GM19043 (cell line): ENCODE data around the gene TEX48.

Experiments used
- ATAC-seq: cut with Tn5 transposase; IDR thresholded peaks from one replicate; pipeline ENCODE4 v1.9.1; 2021; ENCODE audit warnings: low read depth; ENCODE audit not compliant: unreplicated experiment

Gene TEX48

DNA sequence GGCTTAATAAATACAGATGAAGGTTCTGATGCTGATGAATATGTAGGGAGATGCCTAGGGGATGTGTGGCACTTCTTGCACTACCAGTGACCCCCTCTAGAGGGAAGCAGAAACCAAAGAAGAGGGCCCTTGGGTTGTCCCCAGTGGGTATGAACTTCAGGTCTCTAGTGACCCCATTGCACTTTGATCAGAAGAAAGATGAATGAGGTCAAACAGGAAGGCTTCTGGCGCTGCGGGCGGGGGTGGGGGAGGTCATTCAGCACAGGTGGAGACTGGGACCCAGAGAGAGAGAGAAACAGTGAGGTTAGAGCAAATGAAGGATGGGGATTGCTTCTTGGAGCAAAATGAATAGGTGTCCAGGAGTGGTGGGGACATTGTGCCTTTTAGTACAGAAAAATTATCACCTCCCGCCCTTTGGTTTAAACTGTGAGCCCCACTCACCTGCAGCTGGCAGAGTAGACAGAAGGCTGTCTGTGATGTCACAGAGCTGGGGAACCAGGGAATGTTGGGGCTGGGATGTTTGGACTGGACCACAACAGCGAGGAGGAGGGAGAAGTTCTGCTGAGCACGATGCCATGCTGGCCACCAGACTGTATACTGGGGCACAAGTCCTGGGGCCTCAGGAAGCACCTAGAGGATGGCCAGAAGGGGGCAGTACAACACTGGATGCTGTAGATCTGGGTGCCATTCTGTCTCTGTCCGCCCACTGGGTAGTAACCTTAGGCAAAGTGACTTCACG lies at the start of gene TEX48:
TEX48 (minus strand) TSS at position 599 of the 739 bp plus-strand sequence. CDS start 10,469 bp downstream, outside the sequence.
- peak; percentile 75 for ATAC-seq

- ATAC-seq = no peak
These were observed 49.7 kb upstream of the TEX48 start for GRCh38 chr9:114731701-114732100.

DNA sequence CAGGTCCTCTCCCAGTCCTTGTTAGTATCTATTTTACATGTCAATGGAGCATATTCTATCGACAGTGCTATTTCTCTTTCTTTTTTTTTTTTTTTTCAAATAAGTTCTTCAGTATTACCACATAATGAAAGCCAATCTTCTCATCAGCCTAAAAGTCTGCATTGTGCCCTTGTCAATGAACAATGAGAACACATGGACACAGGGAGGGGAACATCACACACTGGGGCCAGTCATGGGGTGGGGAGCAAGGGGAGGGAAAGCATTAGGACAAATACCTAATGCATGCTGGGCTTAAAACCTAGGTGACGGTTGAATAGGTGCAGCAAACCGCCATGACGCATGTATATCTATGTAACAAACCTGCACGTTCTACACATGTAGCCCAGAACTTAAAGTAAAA lies 47.7 kb upstream of the TEX48 start:
- ATAC-seq = no peak

- ATAC-seq = no peak
These were observed 43.9 kb upstream of the TEX48 start for GRCh38 chr9:114725930-114726329.

- no peak for ATAC-seq
These were observed 42.8 kb upstream of the TEX48 start for GRCh38 chr9:114724744-114725143.

GRCh38 chr9:114723931-114724330 lies 41.9 kb upstream of the TEX48 start:
- no peak for ATAC-seq

- no peak for ATAC-seq
These were observed 41.1 kb upstream of the TEX48 start for GRCh38 chr9:114722937-114723620.

- no peak for ATAC-seq
These were observed 40.2 kb upstream of the TEX48 start for GRCh38 chr9:114722081-114722621.

- ATAC-seq = no peak
These were observed 39.6 kb upstream of the TEX48 start for GRCh38 chr9:114721491-114722079.

- ATAC-seq = no peak
These were observed 38.2 kb upstream of the TEX48 start for GRCh38 chr9:114720086-114720676.

DNA sequence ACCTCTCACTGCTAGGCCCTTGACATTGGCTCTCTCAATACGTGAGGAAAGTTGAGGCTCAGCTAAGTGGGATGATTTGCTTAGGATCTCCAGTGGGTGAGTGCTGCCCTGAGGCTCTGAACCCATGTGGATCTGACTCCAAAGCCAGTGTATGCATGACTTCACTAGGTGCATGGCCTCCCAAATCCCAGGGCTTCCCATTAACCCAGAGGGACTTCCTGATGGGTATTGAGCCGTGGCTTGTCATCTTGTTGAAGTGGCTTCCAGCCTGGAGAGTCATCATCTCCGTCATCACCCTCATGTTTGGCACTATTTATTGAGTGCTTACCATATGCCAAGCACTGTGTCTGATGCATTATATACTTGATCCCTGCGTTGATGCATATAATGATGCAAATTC lies 37.3 kb upstream of the TEX48 start:
- no peak for ATAC-seq

- no peak for ATAC-seq
These were observed 36.8 kb upstream of the TEX48 start for GRCh38 chr9:114718801-114719221.

- no peak for ATAC-seq
These were observed 36.0 kb upstream of the TEX48 start for GRCh38 chr9:114717908-114718486.

DNA sequence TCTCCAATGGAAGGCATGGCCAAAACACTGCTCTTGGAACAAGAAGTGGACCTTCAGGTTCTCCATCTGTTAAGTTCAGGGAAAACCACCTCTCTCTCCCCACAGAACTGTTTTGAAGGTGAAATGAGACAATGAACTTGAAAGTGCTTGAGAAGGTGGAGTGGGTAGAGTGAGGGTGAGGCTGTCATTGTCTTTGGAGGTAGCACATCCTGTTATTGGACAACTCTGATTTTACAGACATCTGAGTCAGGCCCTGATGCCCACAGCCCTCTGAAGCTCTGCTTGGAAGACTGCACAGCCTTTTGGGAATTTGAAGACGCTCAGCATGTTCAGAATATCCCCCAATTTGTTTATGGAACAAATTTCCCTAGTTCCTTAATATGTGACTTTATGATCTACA lies 27.6 kb upstream of the TEX48 start:
- no peak for ATAC-seq

DNA sequence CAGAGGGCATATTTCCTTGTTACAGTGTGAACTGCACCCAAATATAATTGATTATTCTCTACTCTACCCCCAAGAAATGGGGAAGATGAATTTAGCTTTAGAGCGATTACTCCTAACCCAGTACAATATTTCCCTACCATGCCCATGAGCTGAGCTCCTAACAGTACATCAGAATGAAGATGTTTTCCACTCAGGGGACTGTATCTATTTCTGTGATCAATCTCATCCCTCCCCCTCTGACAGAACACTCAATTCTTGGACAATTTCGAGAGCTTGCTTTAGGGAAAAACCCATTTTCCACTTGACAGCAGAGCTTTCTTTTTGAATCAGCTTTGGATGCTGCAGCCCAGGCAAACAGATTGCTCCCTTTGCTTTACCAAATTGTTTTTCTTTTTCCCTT lies 24.7 kb upstream of the TEX48 start:
- no peak for ATAC-seq

- ATAC-seq = no peak
These were observed 20.0 kb upstream of the TEX48 start for GRCh38 chr9:114701988-114702387.

- no peak for ATAC-seq
These were observed 16.0 kb upstream of the TEX48 start for GRCh38 chr9:114697951-114698351.

DNA sequence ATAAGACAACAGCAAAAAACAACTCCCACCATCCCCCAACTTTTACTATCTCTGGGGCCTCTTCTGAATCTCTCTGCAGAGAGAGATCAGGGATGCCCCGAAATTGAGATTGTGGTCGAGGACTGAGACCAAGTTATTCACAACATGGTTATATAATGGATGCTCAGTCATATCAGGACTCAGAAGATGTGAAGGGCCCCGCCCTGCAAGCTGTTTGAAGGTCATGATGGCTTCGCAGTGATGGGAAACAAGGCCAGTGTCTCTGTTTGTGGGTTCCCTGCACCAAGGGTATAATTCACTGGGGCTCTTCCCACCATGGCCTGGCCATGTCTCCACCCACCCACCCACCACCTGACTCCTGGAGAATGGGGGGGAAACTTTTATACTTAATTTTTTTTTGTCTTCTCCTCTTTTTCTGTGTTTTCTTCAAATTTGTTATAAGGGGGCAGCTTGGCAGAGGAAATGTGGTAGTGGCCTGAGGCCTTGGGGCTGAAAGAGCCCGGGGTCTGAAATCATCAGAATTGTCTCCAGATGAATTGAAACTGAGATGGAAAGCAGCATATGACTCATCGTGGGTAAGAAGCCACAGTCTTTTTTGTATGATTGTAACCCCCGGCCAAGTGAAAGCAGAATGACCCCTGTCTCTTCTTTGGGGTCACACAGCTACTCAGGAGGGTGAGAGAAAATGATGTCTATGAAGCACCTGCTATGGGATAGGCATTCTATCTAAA lies 15.0 kb upstream of the TEX48 start:
- ATAC-seq = peak; percentile 60

GRCh38 chr9:114695948-114696347 lies 14.0 kb upstream of the TEX48 start:
- no peak for ATAC-seq

GRCh38 chr9:114694719-114695269 lies 12.8 kb upstream of the TEX48 start:
- peak; percentile 28 for ATAC-seq
